Endothelial cell of hepatic sinusoid (primary cell): ENCODE measurements around the gene MED29.
"Not testable (repeated sequence)": the region's sequence is repeated elsewhere in the genome, so short reads cannot be mapped to it uniquely, and the experiment has no call there.

Experiments
- in situ Hi-C: cut with HindIII; loops from 2 replicates; pipeline ENCODE4 v1.10.0; 2017; ENCODE audit warnings: low sequenced_read_pairs

MED29 gene

GRCh38 chr19:39370735-39371134 is 20.4 kb upstream of the MED29 start:
- in situ Hi-C loops: no loop called here

- in situ Hi-C loops: no loop called here
Measured at GRCh38 chr19:39372047-39372802, 19.0 kb upstream of the MED29 start.

DNA sequence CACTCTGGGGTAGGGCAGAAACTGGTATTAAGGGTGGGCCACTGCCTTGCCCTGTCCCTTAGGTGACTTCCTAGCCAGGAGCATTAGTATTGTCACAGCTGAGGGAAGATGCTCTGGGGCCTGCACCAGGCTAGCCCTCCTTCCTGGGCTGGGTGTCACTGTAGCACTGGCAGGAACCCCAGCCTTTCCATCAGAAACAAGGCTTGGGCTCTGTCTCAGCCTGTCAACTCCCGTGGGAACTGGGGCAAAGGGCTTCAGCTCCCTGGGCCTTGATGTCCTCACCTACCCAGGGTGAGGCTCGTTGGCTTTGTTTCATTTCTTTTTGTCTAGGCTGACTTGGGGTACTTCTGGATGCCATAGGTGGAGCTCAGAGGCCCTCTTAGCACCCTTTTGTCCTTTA is 18.2 kb upstream of the MED29 start:
- in situ Hi-C loops: no loop called here

- in situ Hi-C loops: no loop called here
Measured at GRCh38 chr19:39375929-39376328, 15.2 kb upstream of the MED29 start.

DNA sequence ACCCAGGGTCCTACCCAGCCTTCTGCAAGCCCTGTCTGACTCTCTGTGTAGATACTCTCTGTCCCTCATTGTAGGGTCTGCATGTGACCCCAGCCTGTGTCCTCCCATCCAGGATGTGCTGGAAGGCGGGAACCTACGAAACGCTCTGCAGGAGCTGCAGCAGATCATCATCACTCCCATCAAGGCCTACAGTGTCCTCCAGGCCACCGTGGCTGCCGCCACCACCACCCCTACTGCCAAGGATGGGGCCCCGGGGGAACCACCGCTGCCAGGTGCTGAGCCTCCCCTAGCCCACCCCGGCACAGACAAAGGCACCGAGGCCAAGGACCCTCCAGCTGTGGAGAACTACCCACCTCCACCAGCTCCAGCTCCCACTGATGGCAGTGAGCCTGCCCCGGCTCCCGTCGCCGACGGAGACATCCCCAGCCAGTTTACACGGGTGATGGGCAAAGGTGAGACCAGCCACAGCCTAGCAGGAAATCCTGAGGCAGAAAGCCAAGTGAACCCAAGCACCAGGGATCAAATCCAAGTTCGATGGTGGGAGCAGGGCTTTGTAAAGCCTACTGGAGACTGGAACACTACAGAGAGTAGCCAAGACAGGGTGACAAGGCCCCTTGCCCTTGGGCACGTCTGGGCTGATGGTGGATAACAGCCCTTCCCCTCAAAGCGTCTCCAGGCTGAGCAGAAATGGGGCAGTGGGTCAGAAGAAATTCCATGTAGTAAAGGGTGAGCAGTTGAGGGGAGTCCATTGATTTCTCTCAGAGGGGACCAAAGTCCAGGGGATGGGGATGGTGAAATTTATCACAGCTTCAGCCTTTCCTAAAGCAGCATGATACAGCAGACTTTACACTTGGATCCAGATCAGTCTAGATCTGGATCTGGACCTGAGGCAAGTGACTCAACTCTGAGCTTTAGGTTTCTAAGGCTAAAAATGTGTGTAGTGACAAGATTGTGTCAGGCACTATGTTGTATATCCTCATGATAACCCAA is 13.5 kb upstream of the MED29 start:
- in situ Hi-C loops: no loop called here

DNA sequence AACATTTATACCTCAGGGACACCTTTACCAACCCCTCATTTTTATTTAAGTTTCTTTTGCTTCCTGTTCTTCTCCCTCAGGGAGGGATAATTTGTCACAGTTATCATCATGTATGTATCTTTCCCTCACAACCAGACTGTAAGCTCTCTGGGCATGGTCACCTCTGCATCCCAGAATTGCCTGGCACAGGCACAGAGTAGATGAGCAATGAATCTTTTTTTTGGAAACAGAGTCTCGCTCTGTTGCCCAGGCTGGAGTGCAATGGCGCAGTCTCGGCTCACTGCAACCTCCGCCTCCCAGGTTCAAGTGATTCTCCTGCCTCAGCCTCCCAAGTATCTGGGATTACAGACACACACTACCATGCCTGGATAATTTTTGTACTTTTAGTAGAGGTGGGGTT is 11.8 kb upstream of the MED29 start:
- in situ Hi-C loops: not testable (repeated sequence)

- in situ Hi-C loops: no loop called here
Measured at GRCh38 chr19:39379865-39380396, 11.2 kb upstream of the MED29 start.

GRCh38 chr19:39380521-39381502 is 10.4 kb upstream of the MED29 start:
- in situ Hi-C loops: no loop called here

DNA sequence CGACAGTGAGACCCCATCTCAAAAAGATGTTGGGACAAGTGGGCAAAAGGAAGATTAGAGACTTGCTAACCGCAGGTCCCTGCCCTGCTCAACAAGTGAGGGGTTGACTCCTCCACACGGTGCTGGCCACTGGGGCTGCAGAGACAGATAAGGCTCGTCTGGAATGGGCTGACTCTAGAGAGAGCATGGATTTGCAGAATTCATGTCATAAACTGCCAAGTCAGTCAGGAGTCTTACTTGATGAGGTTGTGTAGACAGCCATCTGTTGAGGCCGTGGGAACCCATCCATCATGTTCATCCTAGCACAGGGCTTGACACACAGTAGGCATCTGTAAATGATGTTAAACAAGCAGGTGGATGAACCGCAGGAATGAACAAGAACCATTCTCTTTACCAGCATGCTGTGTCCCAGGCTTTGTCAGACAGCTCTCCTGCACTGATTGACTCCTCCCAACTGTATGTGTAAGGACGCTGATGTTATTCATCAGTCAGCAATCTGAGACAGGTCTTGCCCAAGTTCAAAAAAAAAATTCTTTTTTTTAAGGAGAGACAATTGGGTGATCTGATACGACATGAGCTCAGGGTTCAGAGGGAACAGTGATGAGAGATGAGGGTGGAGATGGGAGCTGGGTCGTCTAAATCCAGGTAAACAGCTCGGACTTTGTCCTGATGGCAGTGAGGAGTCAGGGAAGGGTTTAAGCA is 9.1 kb upstream of the MED29 start:
- in situ Hi-C loops: no loop called here

GRCh38 chr19:39382991-39383828 is 8.0 kb upstream of the MED29 start:
- in situ Hi-C loops: no loop called here

DNA sequence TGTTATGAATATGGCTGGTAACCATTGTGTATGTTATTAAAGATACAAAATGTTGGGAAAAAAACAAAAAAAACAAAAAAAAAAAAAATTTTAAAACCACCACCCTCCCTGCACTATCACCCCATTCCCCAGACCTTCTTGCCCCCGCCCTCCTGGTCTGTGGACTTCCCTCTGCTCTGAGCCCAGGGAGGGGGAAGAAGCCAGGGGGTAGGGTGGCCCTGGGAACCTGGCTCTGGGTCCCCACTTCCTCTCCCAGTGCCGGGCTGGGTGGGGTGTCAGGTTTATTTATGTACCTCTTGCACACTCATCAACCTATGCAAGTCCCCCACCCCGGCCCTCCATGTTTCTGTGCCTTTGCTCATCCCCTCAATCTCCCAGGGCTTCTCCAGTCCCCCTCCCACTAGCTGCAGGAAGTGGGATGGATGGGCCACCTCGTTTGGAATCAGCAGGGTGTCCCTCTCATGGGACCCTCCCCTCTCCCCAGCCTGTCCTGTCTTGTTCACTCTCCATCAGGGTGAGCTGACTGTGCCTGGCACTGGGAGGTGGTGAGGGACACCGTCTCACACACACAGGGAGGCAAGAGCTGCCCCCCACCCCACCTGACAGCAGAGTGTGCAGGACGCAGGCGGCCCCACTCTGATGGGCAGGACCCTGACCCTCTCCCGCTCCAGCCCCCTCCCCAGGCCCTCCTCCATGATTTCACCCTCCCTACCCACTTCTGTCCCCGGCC is 6.2 kb upstream of the MED29 start:
- in situ Hi-C loops: no loop called here

DNA sequence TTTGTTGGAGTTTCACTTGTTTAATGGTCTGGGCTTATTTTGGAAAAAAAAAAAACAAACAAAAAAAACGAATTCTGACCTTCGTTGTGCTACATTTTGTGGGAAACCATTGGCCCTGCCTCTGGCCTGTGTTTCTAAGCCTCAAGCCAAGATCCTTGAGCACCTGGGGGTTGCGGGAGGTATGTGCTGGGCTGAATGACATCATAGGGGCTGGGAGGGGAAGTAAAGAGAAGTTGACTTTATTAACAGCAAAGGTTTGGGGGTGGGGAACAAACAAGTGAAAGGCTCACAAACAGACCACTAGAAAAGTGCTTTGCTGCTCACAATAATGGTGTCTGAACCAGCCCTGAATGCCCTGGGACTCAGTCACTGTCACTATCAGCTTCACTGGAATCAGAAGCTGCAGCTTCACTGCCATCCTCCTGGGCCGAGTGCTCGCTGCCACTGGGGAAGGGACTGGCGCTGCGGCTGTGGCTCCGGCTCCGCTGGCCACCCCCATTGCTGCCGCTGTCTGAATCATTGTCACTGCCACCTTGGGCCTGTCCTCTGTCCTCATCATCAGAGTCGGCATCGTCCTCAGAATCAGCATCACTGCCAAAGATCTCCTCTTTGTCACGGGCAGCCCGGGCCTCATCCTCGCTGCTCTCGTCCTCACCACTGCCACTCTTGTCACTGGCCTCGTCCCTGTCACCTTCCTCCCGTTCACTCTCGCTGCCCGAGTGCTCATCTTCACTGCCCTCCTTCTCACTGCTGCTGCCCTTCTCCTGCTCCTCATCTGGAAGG is 5.4 kb upstream of the MED29 start:
- in situ Hi-C loops: no loop called here

DNA sequence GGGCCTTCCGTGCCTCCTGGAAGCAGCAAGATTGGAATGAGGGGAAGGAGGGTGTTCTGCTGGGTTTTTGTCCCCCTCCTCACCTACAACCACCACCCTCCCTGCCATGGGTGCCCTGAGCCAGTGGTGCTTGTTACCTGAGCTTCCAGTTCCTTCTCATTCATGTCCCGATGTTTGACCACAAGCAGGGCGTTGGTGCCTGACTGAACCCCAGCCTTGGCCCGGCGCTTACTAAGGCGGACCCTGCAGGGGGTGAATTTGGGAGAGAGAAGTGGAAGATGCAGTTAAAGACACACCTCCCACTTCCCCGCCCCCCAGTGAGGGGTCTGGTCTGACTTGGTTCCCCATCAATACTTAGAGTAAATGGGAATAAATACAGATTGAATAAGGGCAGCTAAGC is 4.6 kb upstream of the MED29 start:
- in situ Hi-C loops: no loop called here

GRCh38 chr19:39388657-39389056 is 2.5 kb upstream of the MED29 start:
- in situ Hi-C loops: no loop called here

GRCh38 chr19:39389631-39390414 is 1.4 kb upstream of the MED29 start:
- in situ Hi-C loops: no loop called here

- in situ Hi-C loops: no loop called here
Measured at GRCh38 chr19:39390451-39390750, 777 bp upstream of the MED29 start.
